Ovary (tissue), 9 donors: ENCODE results near the gene ARFGEF3. TPM values are rescaled to one million over a fixed set of nuclear protein-coding genes. Genes with fewer than 3 reads are reported as not detected.

ENCODE experiments used
- DNase-seq, 5 donors: peaks; one replicate each; pipeline ENCODE4 v3.0.0-alpha.2; 2019 to 2020
- H3K27ac ChIP-seq, 2 donors: fragments of 200-600 bp; one replicate each; pipeline versions ENCODE4 v1.5.1 to v1.8.0; 2019 to 2022
- H3K27me3 ChIP-seq: fragments of 200-600 bp; one replicate; pipeline ENCODE4 v1.8.0; 2022
- H3K36me3 ChIP-seq: fragments of 200-600 bp; sonication (generic); one replicate; pipeline ENCODE4 v1.5.1; 2019
- H3K4me1 ChIP-seq: one replicate; pipeline ENCODE4 v1.8.1; 2013; ENCODE audit warnings: mild to moderate bottlenecking, moderate library complexity; ENCODE audit not compliant: insufficient read depth
- H3K4me3 ChIP-seq: fragments of 200-600 bp; sonication (generic); one replicate; pipeline ENCODE4 v1.5.1; 2017
- H3K9me3 ChIP-seq, 2 donors: fragments of 200-600 bp in 1 of 2; sonication (generic) in 1 of 2; one replicate each; pipeline versions ENCODE4 v1.5.1 to v1.8.1; 2013 to 2019; ENCODE audit warnings: mild to moderate bottlenecking in 1 of 2, moderate library complexity in 1 of 2
- EP300 ChIP-seq: sonication (generic); formaldehyde crosslinking; IDR thresholded peaks from one replicate; pipeline ENCODE4 v1.6.1; 2017; ENCODE audit warnings: antibody characterized with exemption
- POLR2A ChIP-seq: fragments of 450-650 bp; IDR thresholded peaks from one replicate; pipeline ENCODE4 v1.6.1; 2017; ENCODE audit warnings: antibody characterized with exemption, mild to moderate bottlenecking, moderate library complexity
- WGBS, 3 donors: extraction: QIAGEN DNeasy Blood & Tissue Kit in 1 of 3; methylation state at CpG; one replicate each; pipeline versions ENCODE4 v1.1.5 to v1.1.7; 2013 to 2017; 5-methylcytosine and 5-hydroxymethylcytosine counted together
- intact Hi-C, 4 donors: fragments of 100-400 bp; cut with DNase I; formaldehyde crosslinking; loops; one replicate each; pipeline versions ENCODE4 v1.11.0 to v1.15.1; 2022 to 2023
- polyA plus RNA-seq, 2 donors: library from polyadenylated mRNA; stranded (reverse); fragments of 200-250 nt in 1 of 2; fragments of 350-450 nt in 1 of 2; fragmentation: Illumina TruSeq in 1 of 2; extraction: RNeasy Lipid Tissue Mini Kit (QIAGEN cat#74804) in 1 of 2; gene quantifications; one replicate each; pipeline ENCODE4 v1.2.3, GENCODE V29; 2013 to 2014
- total RNA-seq, 7 donors: library from RNA; depleted of rRNA in 2 of 7; stranded (reverse); fragments of >200 nt in 2 of 7; fragmentation: NEBNext Ultra II Directional in 3 of 7; extraction: Animal tissue kit (Norgen Biotek cat#: 25700) in 3 of 7; gene quantifications; one replicate each; pipeline versions ENCODE4 v1.1.0 to v1.2.4, GENCODE V29; 2016 to 2023
- TF ChIP-seq, protein P1 (sequence below), 3 donors: fragments of 450-650 bp in 2 of 3; fragments of 200-600 bp in 1 of 3; IDR thresholded peaks; one replicate each; pipeline versions ENCODE4 v1.5.1 to v1.8.0; 2016 to 2022; ENCODE audit warnings: antibody characterized with exemption in 3 of 3, mild to moderate bottlenecking in 1 of 3
- donor health status: DM: no; HTN: no; CAD: no; lungs with moderate emphysema.
- donor health status: DM: no; HTN: no; CAD: no.
- donor health status: Bipolar disorder and iron deficiency.
- donor health status: DM: yes; HTN: yes; CAD: no.
- donor health status: DM: no; HTN: no; CAD: no.
- donor health status: DM: yes; HTN: yes; CAD: no.

The ARFGEF3 gene
- total and polyA plus RNA-seq, 9 donors, result 0.15 to 6.1 (median 0.72) TPM

DNA sequence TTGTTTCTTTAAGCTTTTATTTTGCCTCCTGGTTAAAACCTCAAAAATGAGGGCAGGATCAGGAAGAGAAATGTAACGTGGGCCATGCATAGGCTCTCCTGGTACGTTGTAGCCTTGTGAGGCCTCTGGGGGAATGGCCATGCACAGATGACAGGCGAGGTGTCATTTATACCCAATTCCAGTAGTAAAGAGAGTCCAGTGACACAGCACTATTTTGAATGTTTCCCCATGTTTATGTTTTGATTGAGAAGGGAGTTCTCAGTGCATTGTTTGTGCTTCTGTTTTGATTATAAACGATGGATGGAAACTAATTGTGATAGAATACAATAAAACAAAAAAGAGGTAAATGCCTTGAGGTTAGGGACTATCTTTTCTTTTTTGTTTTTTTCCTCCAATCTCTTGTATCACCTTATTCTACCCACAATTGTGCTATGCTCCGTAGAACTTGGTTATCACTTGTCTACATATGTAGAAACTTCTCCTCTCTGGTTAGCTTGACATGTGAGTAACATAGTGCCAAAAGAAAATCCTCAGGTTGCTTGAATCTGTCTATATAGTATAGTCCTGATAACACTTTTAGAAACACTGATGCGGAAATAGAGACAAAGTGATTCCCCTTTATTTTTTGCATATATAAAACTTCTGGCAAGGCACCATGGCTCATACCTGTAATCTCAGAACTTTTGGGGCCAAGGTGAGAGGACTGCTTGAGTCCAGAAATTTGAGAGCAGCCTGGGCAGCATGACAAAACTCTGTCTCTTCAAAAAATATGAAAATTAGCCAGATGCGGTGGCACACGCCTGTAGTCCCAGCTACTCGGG lies 209.1 kb downstream of the ARFGEF3 start:
- no peak overlapping the region for H3K4me3 ChIP-seq
- no peaks in the 10 kb centered on the region for H3K27me3 ChIP-seq
- no peaks in the 10 kb centered on the region for H3K9me3 ChIP-seq
- no peak for DNase-seq
- WGBS, 3 donors, result 47 to 67% (median 57%) methylated on average over 9 of the region's 9 CpGs
- TF ChIP-seq POLR2A (no peak), EP300 (no peak)
- TF ChIP-seq, protein P1, sequence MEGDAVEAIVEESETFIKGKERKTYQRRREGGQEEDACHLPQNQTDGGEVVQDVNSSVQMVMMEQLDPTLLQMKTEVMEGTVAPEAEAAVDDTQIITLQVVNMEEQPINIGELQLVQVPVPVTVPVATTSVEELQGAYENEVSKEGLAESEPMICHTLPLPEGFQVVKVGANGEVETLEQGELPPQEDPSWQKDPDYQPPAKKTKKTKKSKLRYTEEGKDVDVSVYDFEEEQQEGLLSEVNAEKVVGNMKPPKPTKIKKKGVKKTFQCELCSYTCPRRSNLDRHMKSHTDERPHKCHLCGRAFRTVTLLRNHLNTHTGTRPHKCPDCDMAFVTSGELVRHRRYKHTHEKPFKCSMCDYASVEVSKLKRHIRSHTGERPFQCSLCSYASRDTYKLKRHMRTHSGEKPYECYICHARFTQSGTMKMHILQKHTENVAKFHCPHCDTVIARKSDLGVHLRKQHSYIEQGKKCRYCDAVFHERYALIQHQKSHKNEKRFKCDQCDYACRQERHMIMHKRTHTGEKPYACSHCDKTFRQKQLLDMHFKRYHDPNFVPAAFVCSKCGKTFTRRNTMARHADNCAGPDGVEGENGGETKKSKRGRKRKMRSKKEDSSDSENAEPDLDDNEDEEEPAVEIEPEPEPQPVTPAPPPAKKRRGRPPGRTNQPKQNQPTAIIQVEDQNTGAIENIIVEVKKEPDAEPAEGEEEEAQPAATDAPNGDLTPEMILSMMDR (IDR thresholded peaks at IDR 0.05), result no peak
- intact Hi-C loops, result no loop called here
- H3K36me3 ChIP-seq, result no peaks in the 10 kb centered on the region
- no peak overlapping the region for H3K27ac ChIP-seq
- no peaks in the 10 kb centered on the region for H3K4me1 ChIP-seq

DNA sequence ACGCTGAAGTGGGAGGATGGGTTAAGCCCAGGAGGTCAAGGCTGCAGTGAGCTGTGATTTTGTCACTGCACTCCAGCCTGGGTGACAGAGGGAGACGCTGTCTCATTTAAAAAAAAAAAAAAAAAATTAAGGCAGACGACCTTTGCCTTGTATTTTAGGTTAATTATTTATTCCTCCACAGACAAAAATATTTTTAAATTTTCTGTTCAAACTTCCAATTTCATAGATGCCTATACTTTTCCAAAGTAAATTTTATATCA lies 209.6 kb downstream of the ARFGEF3 start:
- H3K27ac ChIP-seq, result no peak overlapping the region
- 50 to 70% (median 65%) methylated on average over 3 of the region's 3 CpGs for WGBS, 3 donors
- H3K9me3 ChIP-seq, result no peaks in the 10 kb centered on the region
- no peak for TF ChIP-seq POLR2A
- TF ChIP-seq, protein P1 (IDR thresholded peaks at IDR 0.05), result no peak
- no peak for TF ChIP-seq EP300
- H3K4me1 ChIP-seq, result no peaks in the 10 kb centered on the region
- H3K36me3 ChIP-seq, result no peaks in the 10 kb centered on the region
- no peaks in the 10 kb centered on the region for H3K27me3 ChIP-seq
- H3K4me3 ChIP-seq, result no peak overlapping the region
- intact Hi-C loops, result no loop called here
- no peak for DNase-seq

DNA sequence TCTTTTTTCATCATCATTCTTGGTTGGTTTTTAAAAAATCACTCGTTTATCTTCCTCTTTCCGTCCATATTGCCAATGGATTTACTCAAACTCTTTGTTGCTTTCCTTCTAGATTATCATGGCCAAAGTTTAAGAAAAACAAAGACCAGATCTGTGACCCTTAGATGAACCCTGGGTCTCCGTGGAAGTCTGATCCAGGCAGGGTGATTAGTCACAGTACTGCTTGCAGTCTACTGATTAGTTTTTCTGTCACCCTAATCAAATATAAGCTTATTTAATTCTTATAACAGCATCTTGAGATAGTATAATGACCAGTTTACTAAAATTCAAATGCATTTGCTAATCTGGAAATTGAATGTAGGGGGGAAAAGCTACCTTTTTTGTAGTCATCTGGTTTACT lies 210.0 kb downstream of the ARFGEF3 start:
- 30 to 32% (median 30%) methylated on average over 3 of the region's 3 CpGs for WGBS, 3 donors
- no peaks in the 10 kb centered on the region for H3K9me3 ChIP-seq
- no peak overlapping the region for H3K27ac ChIP-seq
- intact Hi-C loops, result no loop called here
- H3K27me3 ChIP-seq, result no peaks in the 10 kb centered on the region
- H3K4me1 ChIP-seq, result no peaks in the 10 kb centered on the region
- H3K4me3 ChIP-seq, result no peak overlapping the region
- no peak for DNase-seq
- H3K36me3 ChIP-seq, result no peaks in the 10 kb centered on the region
- TF ChIP-seq EP300 (no peak), POLR2A (no peak)
- TF ChIP-seq, protein P1 (IDR thresholded peaks at IDR 0.05), result no peak

DNA sequence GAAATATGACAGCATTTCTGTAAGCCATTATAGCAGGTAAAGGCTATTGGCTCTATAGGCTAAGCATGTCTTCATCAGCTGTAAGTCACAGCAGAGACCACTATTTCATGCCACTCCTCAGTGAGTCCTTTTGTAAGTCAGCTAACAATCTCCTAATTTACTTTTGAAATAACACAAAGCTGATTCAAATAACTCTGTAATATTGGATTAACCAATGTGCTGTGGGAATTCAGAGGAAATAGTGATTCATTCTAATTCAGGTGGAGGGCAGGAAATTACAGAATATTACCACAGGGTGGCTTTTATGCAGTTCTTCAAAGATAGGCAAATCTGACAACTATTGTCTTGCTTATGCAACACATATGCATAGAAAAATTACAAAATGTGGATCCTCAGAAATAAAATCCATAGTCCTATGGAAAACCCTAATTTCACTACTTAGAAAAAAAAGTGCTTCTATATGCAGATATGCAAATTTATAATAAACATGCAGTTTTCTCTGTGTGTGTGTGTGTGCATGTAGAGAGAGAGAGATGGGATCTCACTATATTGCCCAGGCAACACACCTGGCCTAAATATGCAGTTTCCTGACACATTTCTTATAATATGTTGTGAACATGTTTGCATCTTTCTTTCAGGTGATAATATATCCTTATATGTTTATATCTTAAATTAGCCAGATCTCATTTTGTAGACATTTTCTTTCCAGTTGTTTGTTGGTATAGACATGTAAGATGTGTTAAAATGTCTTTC lies 211.1 kb downstream of the ARFGEF3 start:
- H3K9me3 ChIP-seq, result no peaks in the 10 kb centered on the region
- TF ChIP-seq EP300 (no peak), POLR2A (no peak)
- TF ChIP-seq, protein P1 (IDR thresholded peaks at IDR 0.05), result no peak
- intact Hi-C loops, result no loop called here
- H3K27ac ChIP-seq, result no peak overlapping the region
- H3K4me1 ChIP-seq, result no peaks in the 10 kb centered on the region
- H3K36me3 ChIP-seq, result no peaks in the 10 kb centered on the region
- no peak overlapping the region for H3K4me3 ChIP-seq
- DNase-seq, result no peak
- no peaks in the 10 kb centered on the region for H3K27me3 ChIP-seq
